Activated CD4-positive, alpha-beta T cell treated with anti-CD3 and anti-CD28 coated beads, Interleukin-2, amount 10 ng/mL, durations not matched to agents 7 days and 5 days (primary cell): ENCODE results near the gene NAP1L4. TPM values are rescaled to one million over a fixed set of nuclear protein-coding genes. Genes with fewer than 3 reads are reported as not detected.
"Not testable (repeated sequence)": the region's sequence is repeated elsewhere in the genome, so short reads cannot be mapped to it uniquely, and the experiment has no call there.

Experiments used
- CTCF ChIA-PET: fragments of 350-600 bp; sonication (Branson Sonifier 250); formaldehyde crosslinking; loops from one replicate; lab custom pipeline; 2021; ENCODE audit warnings: antibody characterized with exemption; lab: Charles Lee
- POLR2A ChIA-PET: fragments of 350-600 bp; sonication (Branson Sonifier 250); formaldehyde crosslinking; loops from one replicate; lab custom pipeline; 2021; ENCODE audit warnings: antibody characterized with exemption; lab: Charles Lee
- DNase-seq: peaks from one replicate; pipeline ENCODE4 v3.0.0-alpha.2; 2020
- H3K27ac Mint-ChIP-seq: one replicate; pipeline ENCODE4 v1.8.0; 2021; ENCODE audit warnings: mild to moderate bottlenecking, moderate library complexity, mixed read lengths
- H3K27me3 Mint-ChIP-seq: one replicate; pipeline ENCODE4 v1.8.0; 2021; ENCODE audit warnings: mixed read lengths
- H3K36me3 Mint-ChIP-seq: one replicate; pipeline ENCODE4 v1.8.0; 2021; ENCODE audit warnings: low read depth, mixed read lengths
- H3K4me1 Mint-ChIP-seq: one replicate; pipeline ENCODE4 v1.8.0; 2021; ENCODE audit warnings: mixed read lengths
- H3K4me3 Mint-ChIP-seq: one replicate; pipeline ENCODE4 v1.8.0; 2021; ENCODE audit warnings: mild to moderate bottlenecking, moderate library complexity, mixed read lengths
- H3K9me3 Mint-ChIP-seq: one replicate; pipeline ENCODE4 v1.8.0; 2021; ENCODE audit warnings: mixed read lengths
- total RNA-seq, 2 experiments: library from RNA; stranded (reverse); gene quantifications; one replicate each; pipeline ENCODE4 v1.2.3, GENCODE V29; 2021

The NAP1L4 gene
- total RNA-seq, 2 experiments from 2014 or later: 354 to 367 TPM

- no peak overlapping the region for H3K4me3 Mint-ChIP-seq
- no peak overlapping the region for H3K27ac Mint-ChIP-seq
- no peak for DNase-seq
Measured at GRCh38 chr11:2910401-2910955, 81.7 kb downstream of the NAP1L4 start.

DNA sequence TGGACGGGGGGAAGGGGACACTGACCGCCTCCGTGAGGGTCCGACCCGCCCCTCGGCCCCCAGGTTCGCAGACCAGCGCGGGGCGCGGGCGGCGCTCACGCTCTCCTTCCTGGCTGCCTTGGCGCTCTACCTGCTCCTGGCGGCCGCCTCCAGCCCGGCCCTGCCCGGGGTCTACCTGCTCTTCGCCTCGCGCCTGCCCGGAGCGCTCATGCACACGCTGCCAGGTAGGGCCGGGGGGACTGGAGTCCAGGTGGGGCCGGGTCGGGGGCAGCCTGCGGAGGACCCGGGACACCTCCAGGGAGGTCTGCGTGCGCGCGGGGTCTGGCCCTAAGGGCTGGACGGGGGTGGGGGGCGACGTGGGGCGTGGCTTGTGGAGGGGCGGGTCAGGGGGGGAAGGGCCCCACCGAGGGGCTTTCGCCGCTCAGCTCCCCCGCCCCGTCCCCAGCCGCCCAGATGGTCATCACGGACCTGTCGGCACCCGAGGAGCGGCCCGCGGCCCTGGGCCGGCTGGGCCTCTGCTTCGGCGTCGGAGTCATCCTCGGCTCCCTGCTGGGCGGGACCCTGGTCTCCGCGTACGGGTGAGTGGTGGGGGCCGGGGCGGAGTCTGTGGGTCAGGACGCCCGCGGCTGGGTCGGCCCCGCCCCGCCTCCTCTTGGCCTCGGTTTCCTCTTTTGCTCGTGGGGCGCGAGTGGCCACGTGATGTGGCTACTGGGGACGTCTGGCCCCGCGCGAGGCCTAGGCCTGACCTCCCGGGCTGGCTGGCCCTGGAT lies 82.8 kb downstream of the NAP1L4 start:
- CTCF ChIA-PET: no interaction called here
- Mint-ChIP-seq H3K27ac (no peak overlapping the region), H3K27me3 (no peaks in the 10 kb centered on the region), H3K4me1 (peaks cover 12% of the 10 kb centered on the region), H3K9me3 (peaks cover 9% of the 10 kb centered on the region), H3K4me3 (no peak overlapping the region), H3K36me3 (peaks cover 11% of the 10 kb centered on the region)
- POLR2A ChIA-PET: no interaction called here
- DNase-seq: no peak

More at GRCh38 chr11:2910401-2910955, 81.7 kb downstream of the NAP1L4 start:
- no peaks in the 10 kb centered on the region for H3K27me3 Mint-ChIP-seq
- H3K9me3 Mint-ChIP-seq: peaks cover 3% of the 10 kb centered on the region
- H3K36me3 Mint-ChIP-seq: peaks cover 4% of the 10 kb centered on the region
- peaks cover 8% of the 10 kb centered on the region for H3K4me1 Mint-ChIP-seq
- ChIA-PET POLR2A (no interaction called here), CTCF (interaction anchor here (0.9 kb wide), 1 partner anchor 19 kb away, joined by 3 read pairs; no protein-coding TSS in a partner anchor)

GRCh38 chr11:2908130-2908529 lies 84.0 kb downstream of the NAP1L4 start:
- no peak overlapping the region for H3K4me3 Mint-ChIP-seq

GRCh38 chr11:2905299-2905698 lies 86.8 kb downstream of the NAP1L4 start:
- POLR2A ChIA-PET, H3K9me3 Mint-ChIP-seq, DNase-seq, H3K4me3 Mint-ChIP-seq, H3K27me3 Mint-ChIP-seq, H3K27ac Mint-ChIP-seq: not testable (repeated sequence)
- Mint-ChIP-seq H3K36me3 (peaks cover 11% of the 10 kb centered on the region), H3K4me1 (peaks cover 29% of the 10 kb centered on the region)
- CTCF ChIA-PET: interaction anchor here (4.6 kb wide), 1 partner anchor 13 kb away, joined by 30 read pairs; no protein-coding TSS in a partner anchor

More at GRCh38 chr11:2908130-2908529, 84.0 kb downstream of the NAP1L4 start:
- no peak for DNase-seq
- peaks cover 12% of the 10 kb centered on the region for H3K4me1 Mint-ChIP-seq
- CTCF ChIA-PET: no interaction called here
- H3K27me3 Mint-ChIP-seq: no peaks in the 10 kb centered on the region
- no peak overlapping the region for H3K27ac Mint-ChIP-seq
- POLR2A ChIA-PET: no interaction called here
- H3K9me3 Mint-ChIP-seq: peaks cover 9% of the 10 kb centered on the region
- H3K36me3 Mint-ChIP-seq: peaks cover 11% of the 10 kb centered on the region

- Mint-ChIP-seq H3K27ac (no peak overlapping the region), H3K9me3 (peaks cover 9% of the 10 kb centered on the region), H3K27me3 (no peaks in the 10 kb centered on the region), H3K4me3 (no peak overlapping the region), H3K36me3 (peaks cover 11% of the 10 kb centered on the region), H3K4me1 (peaks cover 37% of the 10 kb centered on the region)
- ChIA-PET POLR2A (interaction anchor here (0.5 to 0.8 kb wide), 3 partner anchors 11 to 135 kb away, joined by 3 to 6 read pairs (median 3); no protein-coding TSS in a partner anchor), CTCF (interaction anchor here (2.2 to 4.6 kb wide), 2 partner anchors 10 to 12 kb away, joined by 8 to 30 read pairs; no protein-coding TSS in a partner anchor)
- no peak for DNase-seq
Measured at GRCh38 chr11:2904153-2905052, 87.7 kb downstream of the NAP1L4 start.

DNA sequence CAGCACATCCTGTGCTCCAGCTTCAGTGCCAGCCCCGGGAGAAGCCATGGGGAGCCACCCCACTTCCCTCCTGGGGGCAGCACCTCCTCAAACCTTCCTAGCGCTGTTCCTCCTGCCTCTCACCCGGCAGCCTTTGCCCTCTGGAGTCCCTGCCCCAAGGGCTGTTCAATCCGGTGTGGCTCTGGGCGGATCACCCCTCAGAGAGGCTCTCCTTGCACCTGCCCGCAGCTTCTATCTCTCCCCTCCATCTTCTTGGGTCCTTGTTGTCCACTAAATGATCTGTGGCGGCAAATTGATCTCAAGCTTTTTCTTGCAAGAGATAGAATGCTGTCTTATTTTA lies 88.5 kb downstream of the NAP1L4 start:
- CTCF ChIA-PET: interaction anchor here (0.8 to 4.6 kb wide), 5 partner anchors 10 to 30 kb away, joined by 3 to 30 read pairs (median 7); partner anchors contain the start of gene PHLDA2
- peaks cover 9% of the 10 kb centered on the region for H3K9me3 Mint-ChIP-seq
- H3K4me1 Mint-ChIP-seq: peaks cover 45% of the 10 kb centered on the region
- H3K4me3 Mint-ChIP-seq: peak overlapping the region; percentile 48
- peak overlapping the region; percentile 52 for H3K27ac Mint-ChIP-seq
- DNase-seq: no peak
- peaks cover 11% of the 10 kb centered on the region for H3K36me3 Mint-ChIP-seq
- POLR2A ChIA-PET: interaction anchor here (0.6 to 0.8 kb wide), 3 partner anchors 11 to 26 kb away, joined by 3 to 6 read pairs (median 3); no protein-coding TSS in a partner anchor
- H3K27me3 Mint-ChIP-seq: no peaks in the 10 kb centered on the region

- Mint-ChIP-seq H3K36me3 (peaks cover 11% of the 10 kb centered on the region), H3K27me3 (no peaks in the 10 kb centered on the region), H3K9me3 (peaks cover 9% of the 10 kb centered on the region), H3K4me3 (peak overlapping the region; percentile 72), H3K4me1 (peaks cover 51% of the 10 kb centered on the region), H3K27ac (peak overlapping the region; percentile 85)
- ChIA-PET POLR2A (interaction anchor here (0.6 to 1.1 kb wide), 2 partner anchors 11 to 27 kb away, joined by 3 to 4 read pairs; no protein-coding TSS in a partner anchor), CTCF (interaction anchor here (0.8 to 4.6 kb wide), 8 partner anchors 10 to 370 kb away, joined by 3 to 30 read pairs (median 4); partner anchors contain the start of gene PHLDA2)
- no peak for DNase-seq
Measured at GRCh38 chr11:2902784-2903671, 89.1 kb downstream of the NAP1L4 start.

DNA sequence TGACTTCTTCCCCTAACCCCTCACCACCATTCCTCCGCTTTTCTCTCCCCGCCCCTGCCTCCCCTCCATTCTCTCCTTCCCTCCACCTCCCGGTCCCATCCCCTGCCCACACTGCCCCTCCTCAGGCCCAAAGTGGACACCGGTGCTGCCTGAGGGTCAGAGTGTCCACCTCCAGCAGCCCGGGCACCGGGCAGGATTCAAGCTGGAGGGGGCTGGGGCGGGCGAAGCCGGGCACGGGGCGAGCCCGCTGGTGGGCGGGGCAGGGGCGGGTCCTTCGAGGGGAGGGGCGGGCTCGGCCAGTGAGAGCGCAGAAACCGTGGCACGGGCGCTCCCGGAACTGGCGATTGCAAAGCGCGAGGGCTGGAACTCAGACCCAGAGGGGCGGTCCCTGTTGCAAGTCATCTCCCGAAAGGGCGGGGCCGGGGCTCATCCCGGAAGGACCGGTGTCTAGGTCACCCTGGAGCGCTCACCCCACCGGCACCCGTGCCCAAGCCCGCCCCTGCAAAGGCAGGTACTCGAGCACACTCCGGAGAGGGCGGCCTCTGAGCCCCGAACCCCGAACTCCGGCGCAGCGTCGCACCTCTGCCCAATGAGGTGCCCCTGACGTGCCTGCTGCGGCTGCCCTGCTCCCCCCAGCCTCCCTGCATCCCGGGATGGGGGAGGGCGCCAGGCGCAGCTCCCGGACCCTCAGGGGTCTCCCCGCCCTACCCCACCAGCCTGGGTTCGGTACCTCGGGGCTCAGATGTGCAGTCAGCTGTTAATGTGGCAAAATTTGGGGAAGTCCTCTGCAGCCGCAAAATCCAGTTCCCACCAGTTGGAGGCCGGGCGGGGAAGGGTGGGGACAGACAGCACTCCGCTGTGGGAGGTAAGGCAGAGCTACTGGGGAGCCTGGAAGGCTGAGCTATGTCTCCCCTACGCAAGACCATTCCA lies 90.0 kb downstream of the NAP1L4 start:
- H3K4me1 Mint-ChIP-seq: peaks cover 56% of the 10 kb centered on the region
- POLR2A ChIA-PET: interaction anchor here (1.1 kb wide), 1 partner anchor 10 kb away, joined by 4 read pairs; no protein-coding TSS in a partner anchor
- H3K4me3 Mint-ChIP-seq: peak overlapping the region; percentile 72
- H3K27me3 Mint-ChIP-seq: no peaks in the 10 kb centered on the region
- H3K27ac Mint-ChIP-seq: peak overlapping the region; percentile 85
- DNase-seq: peak; percentile 97
- CTCF ChIA-PET: interaction anchor here (0.8 to 4.6 kb wide), 6 partner anchors 9 to 369 kb away, joined by 3 to 30 read pairs (median 4); partner anchors contain the start of gene PHLDA2
- peaks cover 9% of the 10 kb centered on the region for H3K9me3 Mint-ChIP-seq
- peaks cover 11% of the 10 kb centered on the region for H3K36me3 Mint-ChIP-seq

- Mint-ChIP-seq H3K4me3 (peak overlapping the region; percentile 72), H3K4me1 (peaks cover 56% of the 10 kb centered on the region), H3K27ac (peak overlapping the region; percentile 79), H3K36me3 (peaks cover 11% of the 10 kb centered on the region), H3K27me3 (no peaks in the 10 kb centered on the region), H3K9me3 (peaks cover 9% of the 10 kb centered on the region)
- ChIA-PET CTCF (interaction anchor here (1.2 to 4.6 kb wide), 5 partner anchors 9 to 370 kb away, joined by 3 to 30 read pairs (median 4); no protein-coding TSS in a partner anchor), POLR2A (no interaction called here)
- DNase-seq: no peak
Measured at GRCh38 chr11:2901196-2901796, 90.8 kb downstream of the NAP1L4 start.

GRCh38 chr11:2899080-2899783 lies 92.9 kb downstream of the NAP1L4 start:
- DNase-seq: no peak
- H3K36me3 Mint-ChIP-seq: no peaks in the 10 kb centered on the region
- peak overlapping the region; percentile 79 for H3K27ac Mint-ChIP-seq
- ChIA-PET POLR2A (no interaction called here), CTCF (interaction anchor here (1.7 kb wide), 1 partner anchor 12 kb away, joined by 7 read pairs; no protein-coding TSS in a partner anchor)
- H3K27me3 Mint-ChIP-seq: no peaks in the 10 kb centered on the region
- H3K4me3 Mint-ChIP-seq: no peak overlapping the region
- peaks cover 53% of the 10 kb centered on the region for H3K4me1 Mint-ChIP-seq
- H3K9me3 Mint-ChIP-seq: no peaks in the 10 kb centered on the region
